Activated naive CD8-positive, alpha-beta T cell treated with anti-CD3 and anti-CD28 coated beads for 36 hours (primary cell): Measurements from ENCODE around the gene SAFB. TPM values are rescaled to one million over a fixed set of nuclear protein-coding genes. Genes with fewer than 3 reads are reported as not detected.
A peak's percentile ranks its signal among the peaks of the same experiment; 100 is the strongest.
"Not testable (repeated sequence)": the region's sequence is repeated elsewhere in the genome, so short reads cannot be mapped to it uniquely, and the experiment has no call there.

ENCODE experiments used
- DNase-seq: peaks from one replicate; pipeline ENCODE4 v3.0.0; 2021
- H3K27ac Mint-ChIP-seq: one replicate; pipeline ENCODE4 v1.8.0; 2022; ENCODE audit warnings: mild to moderate bottlenecking, moderate library complexity, mixed read lengths
- H3K27me3 Mint-ChIP-seq: one replicate; pipeline ENCODE4 v1.8.0; 2022; ENCODE audit warnings: mild to moderate bottlenecking, mixed read lengths
- H3K36me3 Mint-ChIP-seq: one replicate; pipeline ENCODE4 v1.8.0; 2021; ENCODE audit warnings: mild to moderate bottlenecking, mixed read lengths
- H3K4me1 Mint-ChIP-seq: one replicate; pipeline ENCODE4 v1.8.0; 2021; ENCODE audit warnings: mixed read lengths
- H3K4me3 Mint-ChIP-seq: one replicate; pipeline ENCODE4 v1.8.0; 2022; ENCODE audit warnings: mild to moderate bottlenecking, moderate library complexity, mixed read lengths
- H3K9me3 Mint-ChIP-seq: one replicate; pipeline ENCODE4 v1.8.0; 2022; ENCODE audit warnings: mixed read lengths
- total RNA-seq, 2 experiments: library from RNA; stranded (reverse); gene quantifications; one replicate each; pipeline ENCODE4 v1.2.3, GENCODE V29; 2021

SAFB gene
- total RNA-seq, 2 experiments from 2014 or later: 123 to 133 TPM

DNA sequence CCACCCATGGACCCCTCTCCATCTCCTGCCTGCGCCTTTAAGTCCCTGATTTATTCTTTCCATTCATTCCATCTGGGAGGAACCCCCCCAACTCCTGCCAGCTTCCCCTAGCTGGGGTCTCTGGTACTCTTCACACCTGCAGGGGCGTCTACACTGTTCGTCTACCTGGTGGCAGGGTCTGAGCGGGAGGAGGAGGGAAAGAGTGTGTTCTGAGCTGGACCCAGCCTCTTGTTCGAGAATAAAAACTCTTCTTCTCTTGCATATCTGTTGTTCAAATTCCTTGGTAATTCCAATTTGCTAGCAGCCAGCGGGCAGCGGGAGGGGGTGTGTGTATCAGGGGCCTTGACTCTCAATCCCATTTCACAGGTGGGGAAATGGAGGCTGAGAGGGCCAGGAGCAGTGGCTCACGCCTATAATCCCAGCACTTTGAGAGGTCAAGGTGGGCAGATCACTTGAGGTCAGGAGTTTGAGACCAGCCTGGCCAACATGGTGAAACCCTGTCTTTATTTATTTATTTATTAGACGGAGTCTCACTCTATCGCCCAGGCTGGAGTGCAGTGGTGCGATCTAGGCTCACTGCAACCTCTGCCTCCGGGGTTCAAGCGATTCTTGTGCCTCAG, 65.5 kb downstream of the SAFB start:
- H3K4me3 Mint-ChIP-seq: peak overlapping the region; percentile 8
- H3K9me3 Mint-ChIP-seq, H3K27ac Mint-ChIP-seq, DNase-seq: not testable (repeated sequence)
- peaks cover 22% of the 10 kb centered on the region for H3K4me1 Mint-ChIP-seq
- H3K36me3 Mint-ChIP-seq: peaks cover 34% of the 10 kb centered on the region
- peaks cover 15% of the 10 kb centered on the region for H3K27me3 Mint-ChIP-seq

DNA sequence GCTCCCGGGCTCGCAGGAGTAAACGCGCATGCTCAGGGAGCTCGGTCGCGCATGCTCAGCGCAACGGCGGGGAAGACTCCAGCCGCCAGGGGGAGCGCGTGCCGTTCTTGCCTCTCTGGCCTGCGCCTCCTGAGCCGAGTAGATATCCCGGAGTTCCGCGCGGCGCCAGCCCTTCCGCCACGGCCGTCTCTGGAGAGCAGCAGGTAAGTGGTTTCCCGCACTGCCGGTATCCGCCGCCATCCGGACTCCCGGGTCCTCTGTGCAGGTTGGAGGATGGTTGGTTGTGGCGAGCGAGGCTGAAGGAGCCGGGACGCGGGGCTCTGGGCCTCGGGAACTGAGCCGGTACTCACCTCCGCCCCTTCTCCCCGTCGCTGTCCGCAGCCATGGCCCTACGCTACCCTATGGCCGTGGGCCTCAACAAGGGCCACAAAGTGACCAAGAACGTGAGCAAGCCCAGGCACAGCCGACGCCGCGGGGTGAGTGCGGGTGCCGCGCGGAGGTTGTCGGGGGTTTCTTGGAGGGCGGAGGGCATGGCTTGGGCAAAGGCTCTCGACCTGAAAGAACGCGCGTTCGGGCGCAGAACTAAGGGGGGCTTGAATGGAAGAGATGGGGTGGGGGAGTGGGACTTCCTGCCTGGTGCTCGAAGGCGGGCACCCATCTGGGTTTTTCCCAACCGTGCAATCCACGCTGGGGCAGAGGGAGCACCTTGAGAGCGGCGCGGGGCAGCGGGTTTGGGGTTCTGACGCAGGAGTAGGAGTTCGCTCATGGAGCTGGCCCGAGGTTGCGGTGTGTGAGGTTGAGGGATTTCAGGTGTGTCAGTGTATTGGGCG, 67.5 kb downstream of the SAFB start, which contains the start of gene RPL36:
Gene RPL36, plus strand, starts transcription at position 171 of the 830 bp plus-strand sequence. Its CDS starts 213 bp downstream, at position 384.
- peaks cover 15% of the 10 kb centered on the region for H3K27me3 Mint-ChIP-seq
- H3K36me3 Mint-ChIP-seq: peaks cover 47% of the 10 kb centered on the region
- peak; percentile 98 for DNase-seq
- no peaks in the 10 kb centered on the region for H3K9me3 Mint-ChIP-seq
- H3K4me1 Mint-ChIP-seq: peaks cover 22% of the 10 kb centered on the region
- H3K4me3 Mint-ChIP-seq: peak within 1 kb of the TSS; percentile 99
- H3K27ac Mint-ChIP-seq: peak within 1 kb of the TSS; percentile 99

DNA sequence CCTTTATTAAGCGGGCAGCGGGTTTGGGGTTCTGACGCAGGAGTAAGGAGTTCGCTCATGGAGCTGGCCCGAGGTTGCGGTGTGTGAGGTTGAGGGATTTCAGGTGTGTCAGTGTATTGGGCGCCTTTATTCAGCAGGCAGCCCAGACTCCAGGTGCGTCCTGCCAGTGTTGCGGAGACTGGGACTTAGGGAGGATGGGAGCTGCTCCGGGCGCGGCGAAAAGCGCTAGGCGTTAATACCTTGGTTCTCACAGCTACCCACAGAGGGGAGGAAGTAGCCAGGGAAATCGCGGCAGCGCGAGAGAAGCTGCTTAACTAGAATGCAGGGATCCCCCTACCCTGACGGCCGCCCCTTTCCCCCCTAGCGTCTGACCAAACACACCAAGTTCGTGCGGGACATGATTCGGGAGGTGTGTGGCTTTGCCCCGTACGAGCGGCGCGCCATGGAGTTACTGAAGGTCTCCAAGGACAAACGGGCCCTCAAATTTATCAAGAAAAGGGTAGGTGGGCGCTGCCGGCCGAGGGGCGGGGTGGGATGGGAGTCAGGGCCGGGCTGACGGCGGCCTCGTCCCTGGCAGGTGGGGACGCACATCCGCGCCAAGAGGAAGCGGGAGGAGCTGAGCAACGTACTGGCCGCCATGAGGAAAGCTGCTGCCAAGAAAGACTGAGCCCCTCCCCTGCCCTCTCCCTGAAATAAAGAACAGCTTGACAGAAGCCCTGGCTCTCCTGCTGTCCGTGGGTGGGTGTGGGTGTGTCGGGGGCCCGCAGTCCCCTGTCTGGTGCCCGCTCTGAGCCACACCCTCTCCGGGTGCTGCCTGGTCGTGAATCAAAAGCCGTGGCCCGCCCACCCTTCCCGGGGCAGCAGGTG, 68.3 kb downstream of the SAFB start:
- Mint-ChIP-seq H3K36me3 (peaks cover 47% of the 10 kb centered on the region), H3K4me3 (peak overlapping the region; percentile 99), H3K27me3 (peaks cover 15% of the 10 kb centered on the region), H3K9me3 (no peaks in the 10 kb centered on the region), H3K4me1 (peaks cover 21% of the 10 kb centered on the region), H3K27ac (peak overlapping the region; percentile 99)
- peak; percentile 76 for DNase-seq

DNA sequence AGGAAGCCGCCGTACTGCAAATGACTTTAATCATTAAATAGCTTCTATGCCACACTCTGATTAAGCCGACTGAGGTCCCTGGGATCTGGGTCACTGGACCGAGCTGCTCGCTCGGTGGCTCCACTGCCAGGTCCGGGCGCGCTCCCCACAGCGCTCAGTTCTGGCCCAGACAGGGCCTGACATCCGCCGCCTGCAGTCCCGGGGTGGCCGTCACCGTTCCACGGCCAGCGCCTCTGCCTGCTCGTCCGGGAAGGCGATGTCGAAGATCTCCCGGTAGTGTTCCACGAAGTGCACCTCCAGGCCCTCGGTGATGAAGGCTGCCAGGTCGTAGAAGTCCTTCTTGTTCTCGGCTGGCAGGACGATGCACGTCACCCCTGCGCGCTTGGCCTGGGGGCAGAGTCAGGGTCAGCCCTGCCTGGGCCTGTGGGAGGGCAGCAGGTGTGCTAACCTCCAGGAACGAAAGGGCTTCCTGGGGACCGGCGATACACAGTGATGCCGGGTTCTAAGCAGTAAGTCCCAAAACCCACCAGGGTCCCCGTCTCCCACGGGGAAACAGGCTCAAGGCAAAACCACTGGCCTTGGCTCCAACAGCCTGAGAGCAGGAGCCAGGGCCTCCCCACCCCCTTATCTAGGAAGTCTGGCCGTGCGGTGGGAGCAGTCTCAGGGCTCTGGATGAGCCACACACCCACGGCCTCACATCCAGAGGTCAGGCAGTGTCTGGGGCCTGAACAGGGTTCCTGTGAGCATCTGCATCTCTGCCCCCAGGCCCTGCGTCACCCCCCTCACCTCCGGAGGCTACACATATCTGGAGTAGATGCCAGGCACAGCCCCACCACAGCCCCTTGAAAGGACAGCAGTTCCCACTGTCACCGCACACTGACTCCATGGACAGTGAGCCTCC, 69.2 kb downstream of the SAFB start:
- Mint-ChIP-seq H3K27ac (peak overlapping the region; percentile 99), H3K36me3 (peaks cover 53% of the 10 kb centered on the region), H3K9me3 (no peaks in the 10 kb centered on the region), H3K4me3 (peak overlapping the region; percentile 99), H3K4me1 (peaks cover 21% of the 10 kb centered on the region), H3K27me3 (peaks cover 15% of the 10 kb centered on the region)
- DNase-seq: peak; percentile 34

DNA sequence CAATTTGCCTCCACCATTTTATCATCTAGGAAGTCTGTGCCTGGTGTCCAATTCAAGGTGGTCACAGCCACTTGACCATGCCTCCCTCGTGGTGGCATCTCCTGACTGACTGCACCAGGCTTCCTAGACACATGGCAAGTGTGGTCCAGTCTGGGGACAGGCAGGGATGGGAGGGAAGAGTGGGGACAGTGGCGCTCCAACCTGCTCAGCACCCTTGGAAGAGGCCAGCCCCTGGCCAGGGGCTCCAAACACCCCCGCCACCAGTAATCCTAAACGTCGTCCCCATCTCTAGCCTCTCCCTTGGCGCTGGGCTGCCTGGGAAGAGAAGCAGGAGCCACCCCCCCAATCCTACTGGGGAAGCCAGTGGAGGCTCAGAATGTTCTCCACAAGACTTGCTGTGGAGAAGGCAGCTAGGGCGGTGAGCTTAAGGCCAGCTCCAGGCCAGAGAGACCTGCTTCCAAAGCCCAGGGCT, 69.9 kb downstream of the SAFB start:
- Mint-ChIP-seq H3K27me3 (peaks cover 15% of the 10 kb centered on the region), H3K4me1 (peaks cover 21% of the 10 kb centered on the region), H3K4me3 (peak overlapping the region; percentile 99), H3K9me3 (no peaks in the 10 kb centered on the region), H3K27ac (peak overlapping the region; percentile 99), H3K36me3 (peaks cover 55% of the 10 kb centered on the region)
- no peak for DNase-seq

DNA sequence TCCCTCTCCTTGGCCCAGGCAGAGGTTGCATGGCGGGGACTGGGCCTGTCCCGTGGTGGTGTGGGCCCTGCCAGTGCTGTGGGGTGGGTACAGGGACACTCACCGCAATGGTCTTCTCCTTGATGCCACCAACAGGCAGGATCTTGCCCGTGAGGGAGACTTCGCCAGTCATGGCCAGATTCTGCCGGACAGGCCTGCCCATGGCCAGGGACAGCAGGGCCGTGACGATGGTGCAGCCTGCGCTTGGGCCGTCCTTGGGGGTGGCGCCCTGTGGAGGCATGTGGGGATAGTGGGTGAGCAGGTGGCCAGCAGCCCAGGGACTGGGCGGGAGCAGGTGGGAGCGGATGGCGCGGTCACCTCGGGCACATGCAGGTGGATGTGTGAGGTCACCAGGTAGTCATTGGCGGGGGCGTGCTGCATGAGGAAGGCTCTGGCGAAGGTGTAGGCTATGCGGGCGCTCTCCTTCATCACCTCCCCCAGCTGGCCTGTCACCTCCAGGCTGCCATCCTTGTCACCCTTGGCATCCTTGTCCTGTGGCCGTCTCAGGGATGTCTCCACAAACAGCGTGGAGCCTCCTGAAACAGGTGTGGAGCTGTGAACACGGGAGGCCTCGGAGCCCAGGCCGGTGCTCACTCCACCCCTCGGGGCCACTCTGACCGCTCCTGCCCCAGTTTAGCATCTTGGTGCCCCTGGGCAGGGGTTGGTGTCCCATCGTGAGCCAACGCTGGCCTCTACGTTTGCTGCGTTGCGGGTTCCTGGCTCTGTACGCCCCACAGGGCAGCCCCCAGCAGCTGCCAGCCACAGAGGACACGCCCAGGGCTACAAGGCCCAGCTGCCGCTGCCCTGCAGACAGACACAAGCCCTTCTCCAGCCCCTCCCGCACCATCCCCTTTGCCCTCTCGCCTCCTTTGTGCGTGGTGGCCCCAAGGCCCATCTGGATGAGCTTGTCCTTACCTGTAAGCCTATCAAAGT, 70.6 kb downstream of the SAFB start:
- H3K4me3 Mint-ChIP-seq: peak overlapping the region; percentile 99
- DNase-seq: peak; percentile 43
- peaks cover 21% of the 10 kb centered on the region for H3K4me1 Mint-ChIP-seq
- H3K27ac Mint-ChIP-seq: peak overlapping the region; percentile 99
- peaks cover 54% of the 10 kb centered on the region for H3K36me3 Mint-ChIP-seq
- peaks cover 15% of the 10 kb centered on the region for H3K27me3 Mint-ChIP-seq
- no peaks in the 10 kb centered on the region for H3K9me3 Mint-ChIP-seq

DNA sequence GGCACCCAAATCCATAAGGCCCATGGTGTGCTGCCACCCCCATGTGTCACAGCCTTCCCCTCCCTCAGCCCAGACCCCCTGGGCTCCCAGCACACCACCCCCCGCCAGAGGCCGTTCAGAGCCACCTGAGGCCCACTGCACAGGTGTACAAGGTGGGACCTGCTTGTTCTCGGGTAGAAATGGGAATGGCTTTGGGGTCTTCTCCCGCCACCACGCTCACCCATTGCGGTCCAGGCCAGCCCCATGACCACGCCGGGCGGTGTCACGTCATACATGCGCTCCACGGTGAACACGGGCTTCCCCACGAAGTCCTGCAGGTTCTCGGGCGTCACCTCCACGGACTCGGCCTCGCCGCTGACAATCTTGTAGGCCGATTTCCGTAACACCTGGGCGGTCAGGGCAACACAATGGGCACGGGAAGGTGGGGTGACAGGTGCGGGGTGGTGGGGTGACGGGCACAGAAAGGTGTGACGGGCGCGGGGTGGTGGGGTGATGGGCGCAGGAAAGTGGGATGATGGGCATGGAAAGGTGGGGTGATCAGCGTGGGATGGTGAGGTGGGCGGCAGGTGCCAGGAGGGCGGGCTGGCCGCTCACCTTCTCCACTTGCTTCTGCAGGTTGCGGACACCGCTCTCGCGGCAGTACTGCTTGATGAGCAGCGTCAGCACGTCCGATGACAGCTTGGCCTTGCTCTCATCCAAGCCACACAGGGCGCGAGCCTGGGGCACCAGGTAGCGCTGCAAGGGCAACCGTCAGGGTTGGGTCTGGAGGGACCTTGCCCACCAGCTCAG, 71.5 kb downstream of the SAFB start:
- H3K9me3 Mint-ChIP-seq: no peaks in the 10 kb centered on the region
- peaks cover 15% of the 10 kb centered on the region for H3K27me3 Mint-ChIP-seq
- peaks cover 59% of the 10 kb centered on the region for H3K36me3 Mint-ChIP-seq
- H3K27ac Mint-ChIP-seq: peak overlapping the region; percentile 73
- no peak for DNase-seq
- H3K4me1 Mint-ChIP-seq: peaks cover 21% of the 10 kb centered on the region
- H3K4me3 Mint-ChIP-seq: peak overlapping the region; percentile 99

DNA sequence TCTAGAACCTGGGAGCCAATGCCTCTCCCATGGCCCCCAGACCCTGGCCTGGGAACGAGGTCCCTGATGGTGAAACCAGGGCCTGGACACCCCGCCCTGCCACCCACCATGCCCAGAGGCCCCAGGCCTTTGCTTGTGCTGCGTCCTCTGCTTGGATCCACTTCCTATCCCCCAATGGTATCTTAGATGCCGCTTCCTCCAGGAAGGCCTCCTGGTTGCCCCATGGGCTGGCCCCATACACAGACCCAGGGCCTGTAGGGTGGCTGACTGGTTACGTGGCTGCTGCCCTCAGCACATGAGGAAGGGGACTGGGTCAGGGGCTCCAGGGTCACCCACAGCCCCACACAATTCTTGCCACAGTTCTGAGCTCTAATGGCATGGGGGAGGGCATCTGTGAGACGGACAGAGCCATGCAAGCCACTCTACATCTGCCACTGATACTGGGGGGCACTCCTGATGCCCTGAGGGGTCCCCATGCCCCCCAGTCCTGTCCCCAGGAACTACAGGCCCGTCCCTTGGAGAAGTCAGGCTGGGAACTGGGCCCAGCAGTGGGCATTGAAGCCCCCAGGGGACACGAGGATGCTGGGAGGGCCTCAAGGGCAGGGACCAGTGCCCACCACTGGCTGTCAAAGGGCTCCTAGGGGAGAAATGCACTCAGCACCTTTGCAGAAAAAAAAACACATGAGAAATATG, 72.2 kb downstream of the SAFB start:
- H3K27me3 Mint-ChIP-seq: peaks cover 13% of the 10 kb centered on the region
- peaks cover 60% of the 10 kb centered on the region for H3K36me3 Mint-ChIP-seq

DNA sequence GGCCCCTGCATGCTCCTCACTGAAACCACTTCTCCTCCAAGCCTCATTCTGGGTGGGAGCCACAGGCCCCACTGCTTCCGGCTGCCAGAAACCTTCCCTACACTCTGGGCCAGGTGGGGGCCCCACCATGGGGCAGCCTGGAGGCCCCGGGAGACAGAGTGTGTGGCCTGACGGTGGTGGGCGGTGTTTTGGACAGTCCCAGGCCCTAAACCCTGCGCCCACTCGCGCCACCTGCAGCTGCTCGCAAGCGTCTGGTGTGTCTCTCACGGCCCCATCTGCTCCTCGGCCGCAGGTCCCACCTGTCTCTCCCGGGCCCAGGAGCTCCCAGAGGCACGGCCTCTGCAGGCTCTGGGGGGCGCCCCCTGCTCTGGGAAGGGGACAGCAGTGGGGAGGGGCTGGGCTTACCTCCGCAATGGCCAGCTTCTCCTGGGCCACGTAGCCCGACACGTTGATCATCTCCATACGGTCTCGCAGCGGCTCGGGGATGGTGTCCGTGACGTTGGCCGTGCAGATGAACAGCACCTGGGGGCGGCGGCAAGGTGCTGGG, 72.8 kb downstream of the SAFB start:
- no peak for DNase-seq
- Mint-ChIP-seq H3K4me3 (no peak overlapping the region), H3K36me3 (peaks cover 57% of the 10 kb centered on the region), H3K27ac (peak overlapping the region; percentile 60), H3K9me3 (no peaks in the 10 kb centered on the region), H3K4me1 (peaks cover 12% of the 10 kb centered on the region), H3K27me3 (peaks cover 7% of the 10 kb centered on the region)

More for the DNA sequence above, 72.2 kb downstream of the SAFB start:
- no peak for DNase-seq
- Mint-ChIP-seq H3K27ac (peak overlapping the region; percentile 60), H3K4me1 (peaks cover 18% of the 10 kb centered on the region), H3K4me3 (peak overlapping the region; percentile 61), H3K9me3 (no peaks in the 10 kb centered on the region)

DNA sequence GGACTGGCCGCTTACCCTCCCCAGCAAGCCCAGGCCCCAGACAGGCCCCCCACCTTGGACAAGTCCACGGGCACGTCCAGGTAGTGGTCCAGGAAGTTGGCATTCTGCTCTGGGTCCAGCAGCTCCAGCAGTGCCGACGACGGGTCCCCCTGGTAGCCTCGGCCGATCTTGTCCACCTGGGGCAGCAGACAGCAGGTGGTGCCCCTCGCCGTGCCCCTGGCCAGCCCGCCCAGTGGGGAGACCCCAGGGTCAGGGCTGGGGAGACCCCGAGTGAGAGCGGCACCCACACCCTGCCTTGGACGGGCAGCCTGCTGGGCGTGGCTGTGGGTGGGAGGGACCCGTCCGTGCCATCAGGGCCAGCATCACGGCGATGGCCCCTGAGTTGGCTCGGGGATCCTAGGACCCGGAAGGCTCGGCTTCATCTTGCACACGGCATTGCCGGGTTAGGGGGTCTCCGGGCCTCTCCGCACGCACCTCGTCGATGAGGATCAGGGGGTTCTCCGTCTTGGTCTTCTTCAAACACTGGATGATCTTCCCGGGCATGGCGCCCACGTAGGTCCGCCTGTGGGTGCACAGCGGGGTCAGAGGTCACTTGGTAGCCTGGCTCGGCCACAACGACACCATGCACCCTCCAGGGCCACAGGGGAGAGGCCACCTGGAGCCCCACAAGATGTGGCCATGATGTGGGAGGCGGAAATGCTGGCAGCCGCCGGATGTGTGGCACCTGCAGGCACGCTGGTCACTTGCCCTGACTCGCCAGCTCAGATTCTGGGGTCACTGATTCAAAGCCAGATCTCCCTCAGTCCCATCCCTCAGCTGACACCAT, 73.5 kb downstream of the SAFB start:
- H3K4me3 Mint-ChIP-seq: no peak overlapping the region
- H3K27ac Mint-ChIP-seq: peak overlapping the region; percentile 81
- peaks cover 57% of the 10 kb centered on the region for H3K36me3 Mint-ChIP-seq
- DNase-seq: no peak
- H3K4me1 Mint-ChIP-seq: peaks cover 11% of the 10 kb centered on the region
- peaks cover 7% of the 10 kb centered on the region for H3K27me3 Mint-ChIP-seq
- no peaks in the 10 kb centered on the region for H3K9me3 Mint-ChIP-seq
